IgD-negative memory B cell (primary cell): ENCODE measurements around the gene PSMD7. TPM values are rescaled to one million over a fixed set of nuclear protein-coding genes. Genes with fewer than 3 reads are reported as not detected.

Source experiments
- H3K27ac Mint-ChIP-seq, 3 donors: one replicate each; pipeline ENCODE4 v1.8.0; 2020 to 2022; ENCODE audit warnings: mild to moderate bottlenecking in 3 of 3, mixed read lengths in 3 of 3, moderate library complexity in 1 of 3
- H3K27me3 Mint-ChIP-seq: one replicate; pipeline ENCODE4 v1.8.0; 2021; ENCODE audit warnings: mixed read lengths
- H3K36me3 Mint-ChIP-seq: one replicate; pipeline ENCODE4 v1.8.0; 2020; ENCODE audit warnings: mild to moderate bottlenecking, mixed read lengths
- H3K4me1 Mint-ChIP-seq, 3 donors: one replicate each; pipeline ENCODE4 v1.8.0; 2020 to 2022; ENCODE audit warnings: mixed read lengths in 3 of 3, mild to moderate bottlenecking in 1 of 3
- H3K4me3 Mint-ChIP-seq, 4 donors: one replicate each; pipeline ENCODE4 v1.8.0; 2020 to 2022; ENCODE audit warnings: mild to moderate bottlenecking in 4 of 4, mixed read lengths in 4 of 4, moderate library complexity in 3 of 4
- H3K9me3 Mint-ChIP-seq, 3 donors: one replicate each; pipeline ENCODE4 v1.8.0; 2020 to 2021; ENCODE audit warnings: mixed read lengths in 3 of 3, mild to moderate bottlenecking in 1 of 3
- polyA plus RNA-seq: library from polyadenylated mRNA; unstranded; fragments of 300-500 nt; fragmentation: Illumina TruSeq; gene quantifications from one replicate; pipeline ENCODE4 v1.2.3, GENCODE V29; 2021

The PSMD7 gene
- polyA plus RNA-seq, 1 donor from 2014 or later: 96.1 TPM

DNA sequence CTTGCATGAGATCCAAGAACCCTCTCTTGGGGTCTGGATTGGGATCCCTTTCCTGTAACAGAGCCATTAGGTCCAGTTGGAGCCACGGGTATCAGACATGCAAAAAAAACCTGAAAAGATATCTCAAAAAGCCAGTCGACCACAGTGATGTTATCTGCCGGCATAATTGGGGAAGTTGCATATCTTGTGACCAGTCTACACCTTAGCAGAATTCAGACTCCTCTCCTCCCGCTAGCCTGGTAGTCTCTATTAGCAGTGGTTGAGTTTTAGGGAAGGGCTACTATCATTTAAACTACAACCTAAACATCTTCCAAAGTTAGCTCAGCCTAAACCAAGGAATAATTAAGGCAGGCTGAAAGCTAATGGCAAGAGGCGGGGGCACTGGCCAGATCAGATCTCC is 16.2 kb upstream of the PSMD7 start:
- peaks cover 2% of the 10 kb centered on the region for H3K36me3 Mint-ChIP-seq
- H3K9me3 Mint-ChIP-seq: peaks cover 2 to 8% (median 7%) of the 10 kb centered on the region in 3 donors
- no peak overlapping the region for H3K4me3 Mint-ChIP-seq
- H3K4me1 Mint-ChIP-seq: no peaks in the 10 kb centered on the region
- H3K27ac Mint-ChIP-seq: peak overlapping the region in 1 of 3 donors; percentile 65
- H3K27me3 Mint-ChIP-seq: no peaks in the 10 kb centered on the region

DNA sequence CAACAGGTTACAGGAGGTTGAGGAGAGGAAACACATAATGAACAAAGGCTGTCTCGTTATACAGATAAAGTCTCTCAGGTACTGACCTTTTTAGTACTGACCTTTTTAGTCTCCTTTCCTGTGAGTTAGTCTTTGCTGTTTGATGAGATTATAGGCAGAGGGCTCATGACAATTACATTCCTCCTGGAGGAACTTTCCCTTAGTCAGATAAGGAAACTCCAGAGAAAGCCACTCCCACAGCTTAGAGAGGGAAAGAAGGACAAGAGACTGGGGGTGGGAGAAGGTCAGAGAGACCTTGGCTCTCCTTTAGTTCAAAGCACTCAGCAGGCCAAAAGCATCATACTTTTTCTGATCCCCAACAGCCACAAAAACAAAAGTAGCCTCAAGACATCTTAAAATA is 15.3 kb upstream of the PSMD7 start:
- peaks cover 2% of the 10 kb centered on the region for H3K36me3 Mint-ChIP-seq

DNA sequence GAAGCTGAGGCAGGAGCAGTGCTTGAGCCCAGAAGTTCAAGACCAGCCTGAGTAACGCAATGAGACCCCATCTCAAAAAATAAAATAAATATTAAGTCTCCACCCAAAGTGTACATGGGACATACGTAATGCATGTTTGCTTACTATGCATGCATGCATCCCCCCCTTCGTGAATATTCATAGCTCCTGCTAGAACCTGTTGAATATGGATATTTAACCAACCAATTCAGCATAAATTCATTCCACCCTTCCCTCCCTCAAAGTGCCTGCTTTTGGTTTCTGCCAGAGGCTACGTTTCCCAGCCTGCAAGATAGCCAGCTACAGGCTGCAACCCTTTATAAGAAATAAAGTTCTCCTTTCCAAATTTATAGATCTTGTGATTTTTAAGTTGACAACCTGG is 12.9 kb upstream of the PSMD7 start:
- Mint-ChIP-seq H3K4me3 (no peak overlapping the region), H3K9me3 (peaks cover 2 to 7% (median 7%) of the 10 kb centered on the region in 3 donors), H3K36me3 (peaks cover 2% of the 10 kb centered on the region), H3K27ac (no peak overlapping the region), H3K4me1 (no peaks in the 10 kb centered on the region), H3K27me3 (no peaks in the 10 kb centered on the region)

More for the DNA sequence above, 15.3 kb upstream of the PSMD7 start:
- peaks cover 2 to 8% (median 7%) of the 10 kb centered on the region in 3 donors for H3K9me3 Mint-ChIP-seq
- H3K27me3 Mint-ChIP-seq: no peaks in the 10 kb centered on the region
- H3K27ac Mint-ChIP-seq: no peak overlapping the region
- H3K4me3 Mint-ChIP-seq: no peak overlapping the region
- H3K4me1 Mint-ChIP-seq: no peaks in the 10 kb centered on the region

DNA sequence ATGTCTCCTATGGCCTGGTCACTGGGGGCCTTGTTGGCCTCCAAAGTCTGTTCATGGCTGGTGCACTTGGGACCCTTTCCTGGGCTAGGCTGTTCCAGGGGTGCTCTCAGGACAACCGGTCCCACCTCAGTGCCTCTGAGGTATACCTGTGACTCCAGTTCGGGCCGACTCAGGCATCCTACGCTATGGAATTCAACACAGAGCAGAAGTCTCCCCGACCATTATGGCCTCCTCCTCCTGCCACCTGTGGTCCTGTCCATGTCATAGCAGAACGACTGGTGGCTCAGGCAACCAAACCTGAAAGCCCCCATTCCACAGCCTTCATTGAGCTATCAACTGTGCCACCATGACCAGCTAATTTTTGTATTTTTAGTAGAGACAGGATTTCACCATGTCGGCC is 8.5 kb upstream of the PSMD7 start:
- H3K36me3 Mint-ChIP-seq: peaks cover 2% of the 10 kb centered on the region
- H3K27me3 Mint-ChIP-seq: no peaks in the 10 kb centered on the region
- H3K4me3 Mint-ChIP-seq: no peak overlapping the region
- peaks cover 0 to 3% (median 0%) of the 10 kb centered on the region in 3 donors for H3K4me1 Mint-ChIP-seq
- peaks cover 0 to 5% (median 0%) of the 10 kb centered on the region in 3 donors for H3K9me3 Mint-ChIP-seq
- H3K27ac Mint-ChIP-seq: peak overlapping the region in 1 of 3 donors; percentile 71

DNA sequence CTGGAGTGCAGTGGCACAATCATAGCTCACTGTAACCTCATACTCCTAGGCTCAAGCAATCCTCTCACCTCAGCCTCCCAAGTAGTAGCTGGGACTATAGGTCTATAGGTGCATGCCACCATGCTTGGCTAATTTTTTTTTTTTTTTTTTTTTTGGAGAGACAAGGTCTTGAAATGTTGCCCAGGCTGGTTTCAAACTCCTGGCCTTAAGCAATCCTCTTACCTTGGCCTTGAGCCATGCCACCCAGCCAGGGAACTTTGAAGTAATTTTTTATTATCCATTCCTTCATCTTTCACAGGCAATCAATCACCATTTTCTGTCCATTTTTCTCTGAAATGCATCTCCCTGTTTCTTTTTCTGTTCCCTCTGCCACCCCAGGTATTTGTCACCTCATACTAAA is 6.3 kb upstream of the PSMD7 start:
- Mint-ChIP-seq H3K4me1 (peaks cover 0 to 3% (median 2%) of the 10 kb centered on the region in 3 donors), H3K27me3 (no peaks in the 10 kb centered on the region), H3K36me3 (peaks cover 4% of the 10 kb centered on the region), H3K9me3 (peaks cover 0 to 5% (median 1%) of the 10 kb centered on the region in 3 donors), H3K27ac (no peak overlapping the region), H3K4me3 (no peak overlapping the region)

DNA sequence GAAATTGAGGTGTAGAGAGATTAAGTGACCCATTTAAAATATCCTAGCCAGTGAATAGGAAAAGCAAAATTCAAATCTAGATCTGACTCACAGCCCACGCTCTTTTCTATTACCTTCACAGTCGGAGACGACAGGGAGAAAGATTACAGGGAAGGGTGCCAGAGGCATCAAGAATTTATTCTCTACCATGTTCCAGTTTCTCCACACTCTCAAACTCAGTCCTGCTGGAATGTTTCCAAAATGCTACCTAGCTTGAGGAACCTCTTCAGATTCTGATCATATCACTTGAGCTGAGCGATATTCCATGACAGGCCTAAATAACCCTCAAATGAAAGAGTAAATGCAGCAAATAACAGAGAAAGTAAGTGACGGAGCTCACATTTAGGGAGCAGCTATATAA is 5.4 kb upstream of the PSMD7 start:
- Mint-ChIP-seq H3K27me3 (no peaks in the 10 kb centered on the region), H3K4me3 (peak overlapping the region in 1 of 4 donors; percentile 33), H3K36me3 (peaks cover 4% of the 10 kb centered on the region), H3K4me1 (peaks cover 4 to 9% (median 8%) of the 10 kb centered on the region in 3 donors), H3K9me3 (peaks cover 0 to 5% (median 1%) of the 10 kb centered on the region in 3 donors), H3K27ac (no peak overlapping the region)

DNA sequence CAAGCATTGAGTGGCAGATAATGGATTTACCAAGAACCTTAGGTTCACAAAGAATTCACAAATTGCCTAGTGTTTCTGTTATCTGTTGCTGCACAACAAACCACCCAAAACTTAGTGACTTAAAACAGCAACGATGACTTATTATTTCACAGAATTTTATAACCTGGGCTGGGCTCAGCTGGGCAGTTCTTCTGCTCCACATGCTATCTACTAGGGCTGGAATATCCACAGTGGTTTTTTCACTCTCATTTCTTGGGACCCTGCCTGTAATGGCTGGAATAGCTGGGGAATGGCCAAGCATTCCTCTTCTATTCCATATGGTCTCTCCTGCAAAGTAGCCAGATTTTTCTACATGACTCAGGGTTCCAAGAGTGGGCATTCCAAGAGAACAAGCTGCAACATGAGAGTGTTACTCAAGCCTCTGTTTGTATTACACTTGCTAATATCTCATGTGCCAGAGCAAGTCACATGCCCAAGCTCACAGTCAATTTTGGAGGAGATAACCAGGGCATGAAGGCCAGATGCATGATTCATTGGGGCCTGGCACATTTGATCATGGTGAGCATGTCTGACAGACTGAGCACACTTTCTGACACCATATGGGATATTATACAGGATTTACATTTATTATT is 4.9 kb upstream of the PSMD7 start:
- Mint-ChIP-seq H3K27me3 (no peaks in the 10 kb centered on the region), H3K9me3 (peaks cover 0 to 5% (median 1%) of the 10 kb centered on the region in 3 donors), H3K27ac (no peak overlapping the region)

DNA sequence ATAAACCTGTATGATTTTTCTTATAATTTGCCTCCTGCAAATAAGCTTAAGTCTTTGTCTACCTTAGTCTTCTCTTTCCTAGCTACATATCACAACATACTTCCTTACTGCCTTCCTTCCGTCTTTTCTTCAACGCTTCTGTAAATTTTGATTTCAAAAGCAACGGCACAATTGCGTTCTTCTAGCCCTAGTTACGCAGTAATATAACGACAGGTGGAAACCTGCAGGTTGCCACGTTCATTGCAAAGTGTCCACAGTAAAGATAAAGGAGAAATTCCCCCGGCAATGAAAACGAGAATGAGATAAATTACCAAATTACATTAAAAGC is 546 bp upstream of the PSMD7 start:
- H3K27me3 Mint-ChIP-seq: no peaks in the 10 kb centered on the region
- H3K4me3 Mint-ChIP-seq: peak overlapping the region; percentile 95 to 96 (median 95)
- H3K36me3 Mint-ChIP-seq: peaks cover 4% of the 10 kb centered on the region
- H3K9me3 Mint-ChIP-seq: peaks cover 0 to 3% (median 1%) of the 10 kb centered on the region in 3 donors
- H3K4me1 Mint-ChIP-seq: peaks cover 6 to 18% (median 13%) of the 10 kb centered on the region in 3 donors
- peak overlapping the region; percentile 94 to 99 (median 95) for H3K27ac Mint-ChIP-seq

More for the DNA sequence above, 4.9 kb upstream of the PSMD7 start:
- peaks cover 6 to 11% (median 9%) of the 10 kb centered on the region in 3 donors for H3K4me1 Mint-ChIP-seq
- H3K36me3 Mint-ChIP-seq: peaks cover 4% of the 10 kb centered on the region
- H3K4me3 Mint-ChIP-seq: peak overlapping the region in 1 of 4 donors; percentile 33

DNA sequence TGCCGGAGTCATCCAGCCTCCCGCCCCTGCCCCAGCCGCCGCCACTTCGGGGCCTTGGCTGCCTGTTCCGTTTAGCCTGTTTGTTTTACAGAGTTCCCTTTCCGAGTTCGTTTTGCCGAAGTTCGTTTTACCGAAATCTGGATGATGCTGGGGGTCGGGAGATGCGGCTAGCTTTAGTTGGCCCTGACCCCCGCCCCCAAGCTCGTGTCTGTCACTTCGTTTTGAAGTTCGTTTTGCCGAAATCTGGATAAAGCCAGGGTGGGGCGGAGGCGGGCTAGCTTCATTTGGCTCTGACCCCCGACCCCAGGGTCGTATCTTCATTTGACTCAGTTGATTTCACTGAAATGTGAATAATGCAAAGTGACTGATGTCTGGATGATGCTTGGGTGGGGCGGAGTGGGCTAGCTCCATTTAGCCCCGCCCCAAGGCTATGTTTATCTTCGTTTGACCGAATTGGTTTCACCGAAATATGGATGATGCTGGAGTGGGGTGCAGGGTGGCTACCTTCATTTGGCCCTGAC is 591 bp downstream of the PSMD7 start:
- Mint-ChIP-seq H3K27ac (peak overlapping the region; percentile 94 to 99 (median 95)), H3K4me1 (peaks cover 6 to 18% (median 11%) of the 10 kb centered on the region in 3 donors), H3K4me3 (peak overlapping the region; percentile 95 to 96 (median 95)), H3K9me3 (peaks cover 0 to 1% (median 0%) of the 10 kb centered on the region in 3 donors), H3K27me3 (no peaks in the 10 kb centered on the region), H3K36me3 (peaks cover 2% of the 10 kb centered on the region)

DNA sequence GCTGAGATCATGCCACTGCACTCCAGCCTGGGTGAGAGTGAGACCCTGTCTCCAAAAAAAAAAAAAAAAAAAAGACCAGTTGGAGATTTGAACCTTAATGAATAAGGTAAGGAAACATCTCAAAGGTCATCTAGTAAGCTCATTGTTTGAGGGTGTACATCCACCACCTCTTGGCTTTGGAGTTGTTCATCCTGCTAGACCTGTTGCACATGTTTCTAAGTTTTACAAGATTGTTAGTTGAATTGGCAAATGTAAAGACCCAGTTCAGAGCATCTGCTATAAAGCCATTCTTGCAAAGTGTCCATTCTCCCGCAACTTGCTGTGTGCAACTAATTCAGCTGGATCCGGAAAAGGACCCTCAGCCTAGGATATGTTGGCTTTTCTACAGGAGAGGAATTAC is 1.5 kb downstream of the PSMD7 start:
- peak overlapping the region; percentile 84 to 96 (median 95) for H3K4me3 Mint-ChIP-seq
- peaks cover 0 to 1% (median 0%) of the 10 kb centered on the region in 3 donors for H3K9me3 Mint-ChIP-seq
- H3K27ac Mint-ChIP-seq: peak overlapping the region in 2 of 3 donors; percentile 71 to 94
- peaks cover 2% of the 10 kb centered on the region for H3K36me3 Mint-ChIP-seq
- no peaks in the 10 kb centered on the region for H3K27me3 Mint-ChIP-seq
- H3K4me1 Mint-ChIP-seq: peaks cover 6 to 18% (median 11%) of the 10 kb centered on the region in 3 donors

DNA sequence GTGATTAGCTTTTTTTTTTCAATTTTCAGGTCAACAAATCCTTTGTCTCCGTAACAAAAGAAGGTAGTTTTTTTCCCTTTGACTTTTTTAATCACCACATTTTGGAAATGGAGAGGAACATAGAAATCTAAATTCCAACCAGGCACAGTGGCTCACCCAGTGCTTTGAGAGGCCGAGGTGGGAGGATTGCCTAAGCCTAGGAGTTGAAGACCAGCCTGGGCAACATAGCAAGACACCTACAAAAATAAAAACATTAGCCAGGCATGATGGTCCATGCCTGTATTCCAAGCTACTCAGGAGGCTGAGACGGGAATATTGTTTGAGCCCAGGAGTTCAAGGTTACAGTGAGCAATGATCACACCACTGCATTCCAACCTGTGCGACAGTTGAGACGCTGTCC is 5.7 kb downstream of the PSMD7 start:
- Mint-ChIP-seq H3K27me3 (no peaks in the 10 kb centered on the region), H3K36me3 (no peaks in the 10 kb centered on the region), H3K4me1 (peaks cover 0 to 7% (median 5%) of the 10 kb centered on the region in 3 donors), H3K4me3 (no peak overlapping the region), H3K27ac (no peak overlapping the region), H3K9me3 (no peaks in the 10 kb centered on the region)

DNA sequence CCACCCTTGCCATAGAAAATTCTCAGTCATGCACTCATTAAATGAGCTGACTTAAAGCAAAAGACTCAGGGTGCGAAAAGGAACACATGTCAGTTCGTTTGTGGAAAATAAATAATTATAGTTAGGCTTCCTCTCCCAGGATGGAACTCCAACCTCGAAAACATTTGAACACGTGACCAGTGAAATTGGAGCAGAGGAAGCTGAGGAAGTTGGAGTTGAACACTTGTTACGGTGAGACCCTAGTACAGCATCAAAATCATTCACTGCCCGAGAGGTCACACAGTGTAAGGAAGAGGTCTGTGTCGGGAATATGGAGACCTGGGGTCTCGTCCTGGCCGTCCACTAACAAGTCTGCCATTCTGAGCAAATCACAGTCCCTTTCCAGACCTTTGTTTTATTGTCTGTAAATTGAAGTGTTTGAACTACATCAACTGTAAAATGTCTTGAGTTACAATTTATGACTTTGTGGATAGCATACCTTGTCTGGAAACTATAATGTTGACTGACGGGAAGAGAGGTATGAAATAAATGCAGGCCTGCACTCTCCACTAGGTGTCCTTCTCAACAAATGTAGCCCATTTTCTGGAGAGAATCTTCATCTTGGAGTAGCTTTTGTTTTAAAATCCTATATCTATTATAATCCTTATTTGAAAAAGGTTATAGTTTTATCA is 7.7 kb downstream of the PSMD7 start:
- H3K4me3 Mint-ChIP-seq: no peak overlapping the region
- H3K4me1 Mint-ChIP-seq: peaks cover 0 to 2% (median 0%) of the 10 kb centered on the region in 3 donors
- no peaks in the 10 kb centered on the region for H3K27me3 Mint-ChIP-seq
- H3K36me3 Mint-ChIP-seq: no peaks in the 10 kb centered on the region
- H3K27ac Mint-ChIP-seq: no peak overlapping the region
- H3K9me3 Mint-ChIP-seq: no peaks in the 10 kb centered on the region

DNA sequence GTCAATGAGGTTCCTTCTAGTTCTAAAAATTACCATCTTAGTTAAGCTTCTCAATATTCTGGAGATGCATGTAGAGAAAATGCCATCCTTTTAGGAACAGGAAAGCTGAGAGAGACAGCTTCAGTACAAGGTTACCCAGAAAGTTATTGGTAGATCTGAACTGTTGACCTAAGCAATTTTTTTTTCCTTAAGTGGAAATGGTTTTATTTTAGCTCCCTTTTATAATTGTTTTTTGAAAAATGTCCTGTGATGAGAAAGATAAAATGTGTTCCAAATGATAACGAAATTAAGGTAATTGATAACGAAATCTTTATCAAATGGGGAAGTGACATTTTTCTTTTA is 8.2 kb downstream of the PSMD7 start:
- Mint-ChIP-seq H3K4me1 (no peaks in the 10 kb centered on the region), H3K9me3 (no peaks in the 10 kb centered on the region), H3K4me3 (no peak overlapping the region), H3K27ac (peak overlapping the region in 1 of 3 donors; percentile 3), H3K36me3 (peaks cover 2% of the 10 kb centered on the region), H3K27me3 (no peaks in the 10 kb centered on the region)

DNA sequence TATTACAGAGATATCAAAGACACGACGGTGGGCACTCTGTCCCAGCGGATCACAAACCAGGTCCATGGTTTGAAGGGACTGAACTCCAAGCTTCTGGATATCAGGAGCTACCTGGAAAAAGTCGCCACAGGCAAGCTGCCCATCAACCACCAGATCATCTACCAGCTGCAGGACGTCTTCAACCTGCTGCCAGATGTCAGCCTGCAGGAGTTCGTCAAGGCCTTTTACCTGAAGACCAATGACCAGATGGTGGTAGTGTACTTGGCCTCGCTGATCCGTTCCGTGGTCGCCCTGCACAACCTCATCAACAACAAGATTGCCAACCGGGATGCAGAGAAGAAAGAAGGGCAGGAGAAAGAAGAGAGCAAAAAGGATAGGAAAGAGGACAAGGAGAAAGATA is 8.7 kb downstream of the PSMD7 start:
- Mint-ChIP-seq H3K36me3 (peaks cover 2% of the 10 kb centered on the region), H3K4me1 (no peaks in the 10 kb centered on the region), H3K9me3 (no peaks in the 10 kb centered on the region), H3K27ac (peak overlapping the region in 1 of 3 donors; percentile 3), H3K4me3 (no peak overlapping the region), H3K27me3 (no peaks in the 10 kb centered on the region)

DNA sequence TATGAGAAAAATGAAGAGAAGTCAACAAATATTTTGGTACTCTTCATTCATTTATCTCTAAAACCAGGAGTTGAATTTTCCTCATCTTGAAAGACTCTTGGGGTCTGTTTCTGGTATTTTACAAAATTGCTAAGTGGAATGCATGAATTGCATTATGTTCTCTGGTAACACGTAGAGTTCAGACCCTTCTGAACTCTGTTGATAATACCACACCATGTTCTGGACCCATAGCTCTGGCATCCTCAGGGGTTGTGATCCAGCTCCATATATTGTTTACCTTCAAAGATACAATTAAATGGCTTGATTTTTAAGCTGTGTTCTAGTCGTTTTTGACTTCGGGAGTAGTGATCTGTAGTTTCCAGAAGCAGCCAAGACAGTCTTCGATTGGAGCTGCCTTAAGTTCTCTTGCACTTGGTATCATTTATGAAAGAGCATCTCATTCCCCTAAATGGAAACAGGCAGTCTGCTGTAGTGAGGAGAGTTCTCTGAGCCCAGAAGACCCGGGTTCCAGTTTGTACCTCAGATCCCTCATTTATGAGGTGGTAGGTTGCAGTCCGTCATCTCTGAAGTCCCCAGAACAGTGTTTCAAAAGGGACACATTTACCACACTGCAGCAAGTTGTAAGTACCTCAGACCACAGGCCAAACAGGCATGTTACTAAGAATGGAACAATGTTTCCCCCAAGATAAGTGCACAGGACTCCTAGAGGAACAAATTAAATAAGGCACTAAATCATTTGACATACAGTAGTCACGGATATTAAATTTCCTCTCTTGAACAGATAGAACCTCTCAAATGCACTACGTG is 9.6 kb downstream of the PSMD7 start:
- peaks cover 0 to 1% (median 0%) of the 10 kb centered on the region in 3 donors for H3K9me3 Mint-ChIP-seq
- H3K36me3 Mint-ChIP-seq: peaks cover 2% of the 10 kb centered on the region
- no peak overlapping the region for H3K4me3 Mint-ChIP-seq
- H3K27me3 Mint-ChIP-seq: no peaks in the 10 kb centered on the region
- H3K27ac Mint-ChIP-seq: no peak overlapping the region
- no peaks in the 10 kb centered on the region for H3K4me1 Mint-ChIP-seq
